Measurements from ENCODE around the gene EXD3. TPM values are rescaled to one million over a fixed set of nuclear protein-coding genes. Genes with fewer than 3 reads are reported as not detected.

The EXD3 gene
- total RNA-seq, 1 donor from 2014 or later = 16.7 TPM

DNA sequence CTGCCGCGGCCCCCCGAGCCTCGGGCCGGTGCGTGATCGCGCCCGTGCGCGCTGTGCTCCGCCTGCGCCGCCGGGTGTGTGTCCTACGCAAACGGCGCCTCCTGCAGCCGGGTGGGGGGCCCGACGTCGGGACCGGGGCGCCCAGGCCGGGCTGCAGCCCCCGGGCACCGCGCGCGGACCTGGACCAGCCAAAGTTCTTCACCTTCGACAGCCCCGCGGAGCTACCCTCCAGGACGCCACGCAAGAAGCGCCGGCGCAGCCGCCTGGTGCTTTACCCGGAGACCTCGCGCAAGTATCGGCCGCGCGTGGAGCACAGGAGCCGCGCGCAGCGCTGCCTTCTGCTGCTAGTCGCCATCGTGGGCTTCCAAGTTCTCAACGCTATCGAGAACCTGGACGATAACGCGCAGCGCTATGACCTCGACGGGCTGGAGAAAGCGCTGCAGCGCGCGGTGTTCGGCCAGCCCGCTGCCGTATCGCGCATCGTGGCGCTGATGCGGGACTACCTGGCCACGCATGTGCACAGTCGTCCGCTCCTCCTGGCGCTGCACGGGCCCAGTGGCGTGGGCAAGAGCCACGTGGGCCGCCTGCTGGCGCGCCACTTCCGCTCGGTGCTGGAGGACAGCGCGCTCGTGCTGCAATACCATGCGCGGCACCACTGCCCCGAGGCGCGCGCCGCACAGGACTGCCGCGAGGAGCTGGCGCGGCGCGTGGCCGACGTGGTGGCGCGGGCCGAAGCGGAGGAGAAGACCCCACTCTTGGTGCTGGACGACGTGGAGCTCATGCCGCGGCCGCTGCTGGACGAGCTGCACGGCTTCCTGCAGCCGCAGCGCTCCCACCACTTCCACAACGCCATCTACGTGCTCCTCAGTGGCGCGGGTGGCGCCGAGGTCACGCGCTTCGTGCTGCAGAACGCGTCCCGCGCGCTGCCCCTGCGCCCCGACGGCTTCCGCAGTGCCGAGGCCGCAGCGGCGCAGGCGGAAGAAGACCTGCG, 143.9 kb downstream of the EXD3 start:
- intact Hi-C loops (cut with DNase I) = no loop called here
- H3K27ac ChIP-seq = peak overlapping the region in 1 of 2 donors; percentile 81
- peak overlapping the region; percentile 55 to 63 for H3K4me3 ChIP-seq
- no peaks in the 10 kb centered on the region for H3K27me3 ChIP-seq
- no peaks in the 10 kb centered on the region for H3K9me3 ChIP-seq
- H3K36me3 ChIP-seq = peaks cover 12 to 28% of the 10 kb centered on the region in 2 donors
- peaks cover 4 to 12% of the 10 kb centered on the region in 2 donors for H3K4me1 ChIP-seq
- no peak for DNase-seq (ENCODE audit: low spot score in 2 of 2)
- TF ChIP-seq, protein P1, sequence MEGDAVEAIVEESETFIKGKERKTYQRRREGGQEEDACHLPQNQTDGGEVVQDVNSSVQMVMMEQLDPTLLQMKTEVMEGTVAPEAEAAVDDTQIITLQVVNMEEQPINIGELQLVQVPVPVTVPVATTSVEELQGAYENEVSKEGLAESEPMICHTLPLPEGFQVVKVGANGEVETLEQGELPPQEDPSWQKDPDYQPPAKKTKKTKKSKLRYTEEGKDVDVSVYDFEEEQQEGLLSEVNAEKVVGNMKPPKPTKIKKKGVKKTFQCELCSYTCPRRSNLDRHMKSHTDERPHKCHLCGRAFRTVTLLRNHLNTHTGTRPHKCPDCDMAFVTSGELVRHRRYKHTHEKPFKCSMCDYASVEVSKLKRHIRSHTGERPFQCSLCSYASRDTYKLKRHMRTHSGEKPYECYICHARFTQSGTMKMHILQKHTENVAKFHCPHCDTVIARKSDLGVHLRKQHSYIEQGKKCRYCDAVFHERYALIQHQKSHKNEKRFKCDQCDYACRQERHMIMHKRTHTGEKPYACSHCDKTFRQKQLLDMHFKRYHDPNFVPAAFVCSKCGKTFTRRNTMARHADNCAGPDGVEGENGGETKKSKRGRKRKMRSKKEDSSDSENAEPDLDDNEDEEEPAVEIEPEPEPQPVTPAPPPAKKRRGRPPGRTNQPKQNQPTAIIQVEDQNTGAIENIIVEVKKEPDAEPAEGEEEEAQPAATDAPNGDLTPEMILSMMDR (IDR thresholded peaks at IDR 0.05) = no peak

DNA sequence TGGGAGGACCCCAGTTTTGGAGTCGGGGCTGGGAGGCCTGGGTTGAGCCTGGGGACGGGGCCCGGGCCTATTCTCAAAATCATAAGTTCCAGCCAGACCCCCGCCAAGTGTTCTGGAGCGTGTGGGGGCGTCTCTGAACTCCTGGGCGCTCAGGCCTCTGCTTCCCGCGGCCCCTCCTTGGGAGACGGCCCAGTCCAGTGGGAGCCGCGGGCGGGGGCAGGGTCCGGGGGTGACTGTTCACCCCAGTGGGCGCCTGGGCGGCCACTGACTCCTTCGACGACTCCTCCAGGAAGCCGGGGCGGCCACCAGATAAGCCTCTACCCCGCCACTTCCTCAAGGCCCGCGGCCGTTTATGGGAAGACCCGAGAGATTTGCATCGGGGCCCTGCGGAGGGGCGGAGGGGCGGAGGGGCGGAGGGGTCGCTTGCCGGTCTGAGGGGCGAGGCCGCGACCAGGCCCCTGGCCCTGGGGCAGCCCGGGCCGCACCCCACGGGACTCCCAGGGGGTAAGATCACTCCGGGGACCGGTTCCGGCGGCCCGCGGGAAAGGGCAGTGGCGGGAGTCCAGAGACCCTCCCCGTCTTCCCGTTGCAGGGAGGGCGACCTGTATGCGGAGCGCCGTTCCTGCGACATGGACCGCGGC, 144.8 kb downstream of the EXD3 start:
- peak overlapping the region; percentile 55 to 63 for H3K4me3 ChIP-seq
- DNase-seq (ENCODE audit: low spot score in 2 of 2) = no peak
- H3K9me3 ChIP-seq = no peaks in the 10 kb centered on the region
- H3K27me3 ChIP-seq = no peaks in the 10 kb centered on the region
- H3K36me3 ChIP-seq = peaks cover 15 to 31% of the 10 kb centered on the region in 2 donors
- peak overlapping the region; percentile 79 to 81 for H3K27ac ChIP-seq
- TF ChIP-seq, protein P1 (IDR thresholded peaks at IDR 0.05) = no peak
- intact Hi-C loops (cut with DNase I) = no loop called here
- H3K4me1 ChIP-seq = peaks cover 4 to 12% of the 10 kb centered on the region in 2 donors

DNA sequence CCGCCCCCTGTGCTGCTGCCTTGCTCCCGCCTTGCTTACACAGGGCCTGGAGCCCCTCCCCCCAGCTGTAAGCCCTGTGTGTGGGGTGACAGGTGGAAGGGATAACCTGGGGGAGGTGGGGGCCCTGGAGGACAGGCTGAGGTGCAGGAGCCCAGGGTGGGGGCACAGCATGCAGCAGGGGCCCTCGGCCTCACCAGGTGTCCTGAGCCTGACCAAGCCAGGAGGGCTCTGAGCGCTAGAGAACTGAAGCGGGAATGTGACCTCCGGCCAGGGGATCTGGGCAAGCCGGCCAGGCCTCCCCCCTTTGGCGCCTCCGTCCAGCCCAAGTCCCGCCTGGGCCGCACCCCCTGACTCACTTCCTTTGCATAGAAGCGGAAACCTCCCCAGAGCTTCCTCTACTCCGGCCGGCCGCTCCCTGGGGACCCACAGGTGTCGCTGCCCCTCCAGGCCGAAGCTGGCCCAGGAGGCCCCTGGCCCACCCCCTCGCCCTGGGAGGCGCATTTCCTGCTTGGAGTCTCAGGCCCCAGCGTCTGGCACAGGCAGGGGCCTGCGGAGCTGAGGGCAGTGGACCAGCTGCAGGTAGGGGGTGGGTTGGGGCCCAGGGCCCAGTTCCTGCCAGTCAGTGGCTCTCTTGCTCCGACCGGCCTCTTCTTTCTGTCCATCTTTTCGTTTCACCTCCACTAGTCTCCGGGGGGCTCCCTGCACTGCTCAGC, 145.5 kb downstream of the EXD3 start, which contains the start of gene TOR4A:
Gene TOR4A, plus strand, starts transcription at position 398 of the 713 bp plus-strand sequence. CDS start 964 bp downstream, outside the sequence.
- intact Hi-C loops (cut with DNase I) = loop anchor here (2.0 kb wide), 1 partner anchor 23 kb away; the partner anchor contains the start of gene NELFB
- Histone ChIP-seq H3K9me3 (no peaks in the 10 kb centered on the region), H3K36me3 (peaks cover 22 to 38% of the 10 kb centered on the region in 2 donors), H3K4me1 (peaks cover 4 to 12% of the 10 kb centered on the region in 2 donors), H3K27me3 (no peaks in the 10 kb centered on the region), H3K4me3 (peak within 1 kb of the TSS; percentile 55 to 63), H3K27ac (peak within 1 kb of the TSS; percentile 79 to 81)
- TF ChIP-seq, protein P1 (IDR thresholded peaks at IDR 0.05) = peak in 1 of 3 experiments; percentile 17
- peak; percentile 63 to 91 for DNase-seq (ENCODE audit: low spot score in 2 of 2)

DNA sequence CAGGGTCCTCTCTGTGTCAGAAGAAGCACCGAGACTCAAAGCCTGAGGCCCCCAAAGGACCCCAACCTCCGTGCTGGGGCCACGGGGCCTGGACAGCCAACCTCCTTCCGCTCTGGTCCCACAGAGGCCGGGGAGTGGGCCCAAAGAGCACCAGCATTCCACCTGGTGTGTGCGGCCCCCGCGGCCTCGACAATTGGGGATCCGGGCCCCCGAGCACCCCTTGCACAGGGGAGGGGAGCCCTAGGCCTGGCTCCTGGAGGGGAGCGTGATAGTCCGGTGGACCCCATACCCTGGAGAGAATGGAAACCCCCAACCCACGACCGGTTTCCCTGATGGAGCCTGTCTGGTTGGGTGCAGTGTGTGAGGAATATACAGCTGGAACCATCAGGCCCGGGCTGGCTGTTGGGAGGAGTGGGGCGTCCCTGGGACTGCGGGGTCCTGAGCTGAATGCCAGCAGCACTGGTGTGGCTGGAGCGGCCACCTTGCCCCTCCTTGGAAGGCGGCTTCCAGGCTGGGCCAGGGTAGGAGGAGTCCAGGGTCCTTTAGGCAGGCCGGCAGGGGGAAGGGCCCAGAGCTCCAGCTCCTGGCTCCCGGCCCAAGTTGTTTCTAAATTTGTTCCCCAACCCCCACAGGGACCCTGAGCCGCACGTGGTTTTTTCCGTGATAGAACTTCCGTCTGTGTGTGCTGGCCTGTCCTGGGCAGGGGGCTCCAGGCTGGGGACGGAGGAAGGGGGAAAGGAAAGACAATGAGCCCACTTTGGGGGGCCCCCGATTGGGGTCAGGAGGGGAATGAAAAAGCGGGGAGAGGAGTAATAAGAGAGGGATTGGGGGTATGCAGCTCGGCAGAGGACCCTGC, 146.3 kb downstream of the EXD3 start:
- peak overlapping the region; percentile 55 to 63 for H3K4me3 ChIP-seq
- H3K27me3 ChIP-seq = no peaks in the 10 kb centered on the region
- H3K9me3 ChIP-seq = no peaks in the 10 kb centered on the region
- intact Hi-C loops (cut with DNase I) = loop anchor here (2.0 kb wide), 1 partner anchor 22 kb away; the partner anchor contains the start of gene NELFB
- H3K36me3 ChIP-seq = peaks cover 28 to 43% of the 10 kb centered on the region in 2 donors
- peak overlapping the region; percentile 79 to 81 for H3K27ac ChIP-seq
- peak; percentile 33 to 85 for DNase-seq (ENCODE audit: low spot score in 2 of 2)
- TF ChIP-seq, protein P1 (IDR thresholded peaks at IDR 0.05) = no peak
- H3K4me1 ChIP-seq = peaks cover 4 to 16% of the 10 kb centered on the region in 2 donors
